ENCODE measurements around the gene ZFP57.

ZFP57 gene

DNA sequence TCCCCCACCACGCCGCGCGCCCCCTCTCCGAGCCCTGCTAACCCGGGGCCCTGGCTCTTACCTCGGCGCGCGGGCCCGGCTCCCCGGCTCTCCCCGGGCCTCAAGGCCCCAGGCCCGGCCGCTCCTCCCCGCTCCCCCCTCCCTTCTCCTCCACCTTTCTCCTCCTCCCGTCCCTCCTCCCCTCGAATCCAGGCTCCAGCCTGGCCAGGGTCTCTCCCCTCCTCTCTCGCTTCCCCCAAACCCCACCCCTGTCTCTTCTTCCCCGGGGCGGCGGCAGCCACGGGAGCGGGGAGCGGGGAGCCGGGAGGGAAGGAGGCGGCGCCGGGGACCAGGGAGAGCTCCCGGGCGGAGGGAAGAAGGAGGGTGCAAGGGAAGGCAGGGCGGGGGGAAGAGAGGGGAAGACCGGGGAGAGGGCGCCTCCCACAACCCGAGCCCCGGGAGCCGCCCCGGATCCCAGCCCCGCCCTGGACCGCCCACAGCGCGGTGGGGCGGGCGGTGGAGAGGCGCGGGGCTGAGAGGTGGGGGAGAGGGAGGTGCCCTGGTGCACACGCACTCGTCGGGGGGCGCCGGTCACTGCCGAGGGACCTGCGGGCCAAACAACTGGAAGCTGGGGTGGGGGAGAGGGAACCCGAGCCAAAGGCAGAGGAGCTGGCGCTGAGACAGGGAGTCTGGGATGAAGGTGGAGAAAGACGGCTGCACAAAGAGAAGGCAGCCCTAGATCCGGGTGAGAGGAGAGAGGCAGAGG, 48.0 kb downstream of the ZFP57 start, which contains the start of gene GABBR1:
Gene GABBR1, minus strand, starts transcription at position 395 of the 745 bp plus-strand sequence. CDS start 798 bp downstream, outside the sequence.
- peak within 1 kb of the TSS; percentile 66 for H3K4me3 ChIP-seq (ENCODE audit: insufficient read depth, low read length, poor library complexity, severe bottlenecking)
- peak within 1 kb of the TSS; percentile 54 for H3K9ac ChIP-seq (ENCODE audit: low read length)
- H3K79me2 ChIP-seq (ENCODE audit: insufficient read depth, low read length), result no peaks in the 10 kb centered on the region
- H3K27me3 ChIP-seq (ENCODE audit: low read length), result no peaks in the 10 kb centered on the region
- TF ChIP-seq, protein P1, sequence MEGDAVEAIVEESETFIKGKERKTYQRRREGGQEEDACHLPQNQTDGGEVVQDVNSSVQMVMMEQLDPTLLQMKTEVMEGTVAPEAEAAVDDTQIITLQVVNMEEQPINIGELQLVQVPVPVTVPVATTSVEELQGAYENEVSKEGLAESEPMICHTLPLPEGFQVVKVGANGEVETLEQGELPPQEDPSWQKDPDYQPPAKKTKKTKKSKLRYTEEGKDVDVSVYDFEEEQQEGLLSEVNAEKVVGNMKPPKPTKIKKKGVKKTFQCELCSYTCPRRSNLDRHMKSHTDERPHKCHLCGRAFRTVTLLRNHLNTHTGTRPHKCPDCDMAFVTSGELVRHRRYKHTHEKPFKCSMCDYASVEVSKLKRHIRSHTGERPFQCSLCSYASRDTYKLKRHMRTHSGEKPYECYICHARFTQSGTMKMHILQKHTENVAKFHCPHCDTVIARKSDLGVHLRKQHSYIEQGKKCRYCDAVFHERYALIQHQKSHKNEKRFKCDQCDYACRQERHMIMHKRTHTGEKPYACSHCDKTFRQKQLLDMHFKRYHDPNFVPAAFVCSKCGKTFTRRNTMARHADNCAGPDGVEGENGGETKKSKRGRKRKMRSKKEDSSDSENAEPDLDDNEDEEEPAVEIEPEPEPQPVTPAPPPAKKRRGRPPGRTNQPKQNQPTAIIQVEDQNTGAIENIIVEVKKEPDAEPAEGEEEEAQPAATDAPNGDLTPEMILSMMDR (IDR thresholded peaks at IDR 0.05; ENCODE audit: insufficient read depth, low read length, poor library complexity, severe bottlenecking), result no peak
- TF ChIP-seq EZH2phosphoT487 (conservative IDR thresholded peaks at IDR 0.05; ENCODE audit: low read length), result no peak
- no peaks in the 10 kb centered on the region for H4K20me1 ChIP-seq (ENCODE audit: low read depth, low read length)
- H2AFZ ChIP-seq (ENCODE audit: low read depth, low read length, severe bottlenecking), result peak within 1 kb of the TSS; percentile 95
- no peak within 1 kb of the TSS for H3K27ac ChIP-seq (ENCODE audit: low read depth, low read length)
- H3K9me3 ChIP-seq (ENCODE audit: insufficient read depth, low read length), result no peaks in the 10 kb centered on the region
- peaks cover 14% of the 10 kb centered on the region for H3F3A ChIP-seq (ENCODE audit: insufficient read depth)
- no peaks in the 10 kb centered on the region for H3K36me3 ChIP-seq (ENCODE audit: low read length)
- H3K9me2 ChIP-seq (replicated peaks; ENCODE audit: insufficient read depth, low read length), result no peaks in the 10 kb centered on the region
- peak within 1 kb of the TSS; percentile 78 for H3K4me2 ChIP-seq (ENCODE audit: low read depth, low read length, poor library complexity, severe bottlenecking)

DNA sequence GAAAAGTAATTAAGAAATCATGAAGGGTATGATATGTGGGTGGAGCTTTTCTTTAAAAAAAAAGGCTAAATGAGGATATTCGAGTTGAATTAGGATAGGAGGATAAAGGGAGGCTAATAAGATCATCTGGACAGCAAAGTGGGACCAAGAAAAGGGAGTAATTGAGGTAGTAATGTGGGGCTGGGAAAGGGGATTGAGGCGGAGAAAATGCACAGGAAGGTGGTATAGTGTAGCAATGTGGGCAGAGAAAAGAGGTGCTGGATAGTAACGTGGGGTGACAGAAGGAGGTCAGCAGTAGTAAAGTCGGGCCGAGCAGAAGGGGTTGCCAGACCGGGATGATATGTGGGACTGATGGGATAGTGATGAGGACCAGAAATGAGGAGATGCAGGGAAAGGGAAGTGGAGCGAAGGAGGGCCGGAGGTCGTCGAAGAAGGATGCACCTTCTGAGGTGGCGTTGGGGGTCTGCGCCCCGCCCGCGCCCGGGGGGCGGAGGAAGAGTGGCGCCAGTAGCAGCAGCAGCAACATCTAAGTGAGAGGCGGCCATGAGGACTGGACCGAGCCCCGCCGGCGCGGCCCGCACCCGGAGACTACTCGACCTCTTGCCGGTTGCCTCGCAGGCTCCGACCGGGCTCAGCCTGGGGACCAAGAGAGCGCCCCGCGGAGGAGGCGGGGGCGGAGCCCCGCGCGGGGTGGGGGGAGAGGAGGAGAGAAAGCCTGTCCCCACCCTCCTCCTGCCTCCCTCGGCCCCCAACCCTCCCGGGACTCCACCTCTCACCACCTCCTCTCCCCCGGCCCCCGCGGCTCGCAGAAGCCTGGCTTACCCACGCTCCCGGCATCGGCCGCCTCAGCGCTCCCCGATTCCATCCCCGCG, 48.9 kb downstream of the ZFP57 start:
- peak overlapping the region; percentile 66 for H3K4me3 ChIP-seq (ENCODE audit: insufficient read depth, low read length, poor library complexity, severe bottlenecking)
- H3F3A ChIP-seq (ENCODE audit: insufficient read depth), result peaks cover 14% of the 10 kb centered on the region
- no peaks in the 10 kb centered on the region for H3K9me2 ChIP-seq (replicated peaks; ENCODE audit: insufficient read depth, low read length)
- H3K27me3 ChIP-seq (ENCODE audit: low read length), result no peaks in the 10 kb centered on the region
- H3K27ac ChIP-seq (ENCODE audit: low read depth, low read length), result no peak overlapping the region
- no peaks in the 10 kb centered on the region for H3K79me2 ChIP-seq (ENCODE audit: insufficient read depth, low read length)
- H3K4me2 ChIP-seq (ENCODE audit: low read depth, low read length, poor library complexity, severe bottlenecking), result peak overlapping the region; percentile 78
- peak overlapping the region; percentile 54 for H3K9ac ChIP-seq (ENCODE audit: low read length)
- no peaks in the 10 kb centered on the region for H3K9me3 ChIP-seq (ENCODE audit: insufficient read depth, low read length)
- no peak for TF ChIP-seq EZH2phosphoT487 (conservative IDR thresholded peaks at IDR 0.05; ENCODE audit: low read length)
- TF ChIP-seq, protein P1 (IDR thresholded peaks at IDR 0.05; ENCODE audit: insufficient read depth, low read length, poor library complexity, severe bottlenecking), result no peak
- peak overlapping the region; percentile 95 for H2AFZ ChIP-seq (ENCODE audit: low read depth, low read length, severe bottlenecking)
- no peaks in the 10 kb centered on the region for H3K36me3 ChIP-seq (ENCODE audit: low read length)
- H4K20me1 ChIP-seq (ENCODE audit: low read depth, low read length), result no peaks in the 10 kb centered on the region

DNA sequence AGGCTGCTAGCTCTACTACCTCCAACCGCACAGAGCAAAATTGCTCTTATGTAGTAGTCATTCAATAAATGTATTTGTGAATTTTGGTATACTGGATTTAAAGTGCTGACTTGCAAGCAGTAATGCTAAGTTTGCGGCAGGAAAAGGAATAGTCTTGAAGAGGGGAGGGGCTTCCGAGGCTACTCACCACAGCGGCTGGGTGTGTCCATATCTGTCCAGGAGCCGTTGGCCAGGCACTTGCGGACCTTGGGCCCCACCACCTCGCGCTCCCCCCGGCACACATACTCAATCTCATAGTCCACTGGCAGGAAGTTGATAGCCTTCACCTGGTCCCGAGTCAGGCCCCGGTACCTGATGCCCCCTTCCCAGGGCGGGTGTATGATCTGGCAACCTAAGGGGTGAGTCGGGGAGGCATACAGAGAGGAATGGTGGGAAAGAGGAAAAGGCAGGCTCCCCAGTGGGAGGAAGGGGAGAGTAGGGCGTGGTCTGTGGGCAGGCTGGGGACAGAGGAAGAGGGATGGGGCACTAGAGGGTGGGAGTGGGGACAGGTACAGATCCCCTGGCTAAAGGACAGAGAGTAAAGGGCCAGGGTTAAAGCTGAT, 49.6 kb downstream of the ZFP57 start:
- Histone ChIP-seq H3K4me3 (ENCODE audit: insufficient read depth, low read length, poor library complexity, severe bottlenecking) (no peak overlapping the region), H3K9me3 (ENCODE audit: insufficient read depth, low read length) (no peaks in the 10 kb centered on the region), H3K36me3 (ENCODE audit: low read length) (no peaks in the 10 kb centered on the region), H3K27me3 (ENCODE audit: low read length) (no peaks in the 10 kb centered on the region), H3K27ac (ENCODE audit: low read depth, low read length) (no peak overlapping the region), H3K79me2 (ENCODE audit: insufficient read depth, low read length) (no peaks in the 10 kb centered on the region), H3K4me2 (ENCODE audit: low read depth, low read length, poor library complexity, severe bottlenecking) (peak overlapping the region; percentile 78), H2AFZ (ENCODE audit: low read depth, low read length, severe bottlenecking) (no peak overlapping the region), H3K9me2 (replicated peaks; ENCODE audit: insufficient read depth, low read length) (no peaks in the 10 kb centered on the region), H4K20me1 (ENCODE audit: low read depth, low read length) (no peaks in the 10 kb centered on the region), H3K9ac (ENCODE audit: low read length) (no peak overlapping the region), H3F3A (ENCODE audit: insufficient read depth) (peaks cover 14% of the 10 kb centered on the region)
- TF ChIP-seq, protein P1 (IDR thresholded peaks at IDR 0.05; ENCODE audit: insufficient read depth, low read length, poor library complexity, severe bottlenecking), result no peak
- TF ChIP-seq EZH2phosphoT487 (conservative IDR thresholded peaks at IDR 0.05; ENCODE audit: low read length), result no peak
